ENCODE data around the gene CDIP1.

The CDIP1 gene

GRCh38 chr16:4531811-4532210, 6.8 kb downstream of the CDIP1 start:
- Histone ChIP-seq H3K27me3 (ENCODE audit: control insufficient read depth, low read length) (no peaks in the 10 kb centered on the region), H3K4me1 (ENCODE audit: control insufficient read depth, low read length) (peaks cover 14% of the 10 kb centered on the region), H3K9me2 (replicated peaks; ENCODE audit: control insufficient read depth, low read length) (no peaks in the 10 kb centered on the region), H3K79me2 (ENCODE audit: control insufficient read depth, low read length) (no peaks in the 10 kb centered on the region), H3K4me3 (ENCODE audit: low read length) (no peak overlapping the region), H3K27ac (ENCODE audit: low read depth, low read length) (no peak overlapping the region), H3K36me3 (ENCODE audit: control insufficient read depth, low read length) (no peaks in the 10 kb centered on the region), H4K20me1 (ENCODE audit: control insufficient read depth, insufficient read depth, low read depth, low read length) (no peaks in the 10 kb centered on the region), H3K9me3 (ENCODE audit: control insufficient read depth, insufficient read depth, low read length) (no peaks in the 10 kb centered on the region), H3K4me2 (ENCODE audit: low read length) (no peak overlapping the region), H3F3A (ENCODE audit: control insufficient read depth, insufficient read depth) (no peaks in the 10 kb centered on the region)
- no peak for TF ChIP-seq CTCF (IDR thresholded peaks at IDR 0.05; ENCODE audit: low read depth, low read length, poor library complexity, severe bottlenecking)
- TF ChIP-seq EZH2phosphoT487 (IDR thresholded peaks at IDR 0.05; ENCODE audit: borderline replicate concordance, low read length) = no peak

GRCh38 chr16:4529085-4530060, 9.2 kb downstream of the CDIP1 start:
- H3K4me2 ChIP-seq (ENCODE audit: low read length) = peak overlapping the region; percentile 40
- H3F3A ChIP-seq (ENCODE audit: control insufficient read depth, insufficient read depth) = no peaks in the 10 kb centered on the region
- no peaks in the 10 kb centered on the region for H3K79me2 ChIP-seq (ENCODE audit: control insufficient read depth, low read length)
- no peak overlapping the region for H3K27ac ChIP-seq (ENCODE audit: low read depth, low read length)
- no peaks in the 10 kb centered on the region for H3K27me3 ChIP-seq (ENCODE audit: control insufficient read depth, low read length)
- peaks cover 16% of the 10 kb centered on the region for H3K4me1 ChIP-seq (ENCODE audit: control insufficient read depth, low read length)
- no peaks in the 10 kb centered on the region for H3K9me3 ChIP-seq (ENCODE audit: control insufficient read depth, insufficient read depth, low read length)
- TF ChIP-seq EZH2phosphoT487 (IDR thresholded peaks at IDR 0.05; ENCODE audit: borderline replicate concordance, low read length) (no peak), CTCF (IDR thresholded peaks at IDR 0.05; ENCODE audit: low read depth, low read length, poor library complexity, severe bottlenecking) (no peak)
- H3K9me2 ChIP-seq (replicated peaks; ENCODE audit: control insufficient read depth, low read length) = no peaks in the 10 kb centered on the region
- no peak overlapping the region for H3K4me3 ChIP-seq (ENCODE audit: low read length)
- no peaks in the 10 kb centered on the region for H4K20me1 ChIP-seq (ENCODE audit: control insufficient read depth, insufficient read depth, low read depth, low read length)
- no peaks in the 10 kb centered on the region for H3K36me3 ChIP-seq (ENCODE audit: control insufficient read depth, low read length)

- no peak overlapping the region for H3K27ac ChIP-seq (ENCODE audit: low read depth, low read length)
These were observed 12.8 kb downstream of the CDIP1 start for GRCh38 chr16:4525634-4526277.

More at GRCh38 chr16:4525634-4526277, 12.8 kb downstream of the CDIP1 start:
- Histone ChIP-seq H3K4me1 (ENCODE audit: control insufficient read depth, low read length) (peaks cover 16% of the 10 kb centered on the region), H3K27me3 (ENCODE audit: control insufficient read depth, low read length) (no peaks in the 10 kb centered on the region), H3K36me3 (ENCODE audit: control insufficient read depth, low read length) (no peaks in the 10 kb centered on the region), H3K4me2 (ENCODE audit: low read length) (no peak overlapping the region), H3K9me3 (ENCODE audit: control insufficient read depth, insufficient read depth, low read length) (no peaks in the 10 kb centered on the region), H3K9me2 (replicated peaks; ENCODE audit: control insufficient read depth, low read length) (no peaks in the 10 kb centered on the region), H3F3A (ENCODE audit: control insufficient read depth, insufficient read depth) (no peaks in the 10 kb centered on the region), H3K4me3 (ENCODE audit: low read length) (no peak overlapping the region), H3K79me2 (ENCODE audit: control insufficient read depth, low read length) (no peaks in the 10 kb centered on the region), H4K20me1 (ENCODE audit: control insufficient read depth, insufficient read depth, low read depth, low read length) (no peaks in the 10 kb centered on the region)
- TF ChIP-seq EZH2phosphoT487 (IDR thresholded peaks at IDR 0.05; ENCODE audit: borderline replicate concordance, low read length) (no peak), CTCF (IDR thresholded peaks at IDR 0.05; ENCODE audit: low read depth, low read length, poor library complexity, severe bottlenecking) (no peak)

Measured in DOHH2 (cell line).